ENCODE measurements around the gene ACSS1.

Gene ACSS1

GRCh38 chr20:25013478-25014380 is 44.2 kb downstream of the ACSS1 start:
- no peak overlapping the region for H3K4me3 ChIP-seq (ENCODE audit: low read depth, low read length)
- peaks cover 14% of the 10 kb centered on the region for H3K4me1 ChIP-seq (ENCODE audit: control insufficient read depth, insufficient read depth, low read length)
- H3K9ac ChIP-seq (ENCODE audit: low read length), result no peak overlapping the region
- no peaks in the 10 kb centered on the region for H3K36me3 ChIP-seq (ENCODE audit: control insufficient read depth, insufficient read depth, low read length)
- no peaks in the 10 kb centered on the region for H3K9me3 ChIP-seq (ENCODE audit: control insufficient read depth, insufficient read depth, low read depth, low read length)
- H3K27ac ChIP-seq (ENCODE audit: low read depth, low read length), result no peak overlapping the region
- H3K27me3 ChIP-seq (ENCODE audit: control insufficient read depth, insufficient read depth, low read length), result peaks cover 10% of the 10 kb centered on the region; the same call in 1 of the 2 replicates

- H3K9me3 ChIP-seq (ENCODE audit: control insufficient read depth, insufficient read depth, low read depth, low read length), result no peaks in the 10 kb centered on the region
- peaks cover 12% of the 10 kb centered on the region for H3K4me1 ChIP-seq (ENCODE audit: control insufficient read depth, insufficient read depth, low read length)
- H3K36me3 ChIP-seq (ENCODE audit: control insufficient read depth, insufficient read depth, low read length), result no peaks in the 10 kb centered on the region
- no peak overlapping the region for H3K27ac ChIP-seq (ENCODE audit: low read depth, low read length)
- no peak overlapping the region for H3K9ac ChIP-seq (ENCODE audit: low read length)
- H3K4me3 ChIP-seq (ENCODE audit: low read depth, low read length), result no peak overlapping the region
- peaks cover 10% of the 10 kb centered on the region; the same call in 1 of the 2 replicates for H3K27me3 ChIP-seq (ENCODE audit: control insufficient read depth, insufficient read depth, low read length)
These were observed 45.2 kb downstream of the ACSS1 start for GRCh38 chr20:25012616-25013189.

- H3K9me3 ChIP-seq (ENCODE audit: control insufficient read depth, insufficient read depth, low read depth, low read length), result no peaks in the 10 kb centered on the region
- H3K36me3 ChIP-seq (ENCODE audit: control insufficient read depth, insufficient read depth, low read length), result no peaks in the 10 kb centered on the region
- H3K9ac ChIP-seq (ENCODE audit: low read length), result no peak overlapping the region
- H3K4me3 ChIP-seq (ENCODE audit: low read depth, low read length), result no peak overlapping the region
- peaks cover 10% of the 10 kb centered on the region; the same call in 1 of the 2 replicates for H3K27me3 ChIP-seq (ENCODE audit: control insufficient read depth, insufficient read depth, low read length)
- H3K4me1 ChIP-seq (ENCODE audit: control insufficient read depth, insufficient read depth, low read length), result peaks cover 4% of the 10 kb centered on the region; the same call in 1 of the 2 replicates
- no peak overlapping the region for H3K27ac ChIP-seq (ENCODE audit: low read depth, low read length)
These were observed 46.1 kb downstream of the ACSS1 start for GRCh38 chr20:25011831-25012241.

- no peak overlapping the region for H3K27ac ChIP-seq (ENCODE audit: low read depth, low read length)
- H3K4me1 ChIP-seq (ENCODE audit: control insufficient read depth, insufficient read depth, low read length), result no peaks in the 10 kb centered on the region
- no peaks in the 10 kb centered on the region for H3K36me3 ChIP-seq (ENCODE audit: control insufficient read depth, insufficient read depth, low read length)
- H3K9ac ChIP-seq (ENCODE audit: low read length), result no peak overlapping the region
- H3K9me3 ChIP-seq (ENCODE audit: control insufficient read depth, insufficient read depth, low read depth, low read length), result no peaks in the 10 kb centered on the region
- H3K27me3 ChIP-seq (ENCODE audit: control insufficient read depth, insufficient read depth, low read length), result peaks cover 7% of the 10 kb centered on the region; the same call in 1 of the 2 replicates
- no peak overlapping the region for H3K4me3 ChIP-seq (ENCODE audit: low read depth, low read length)
These were observed 46.7 kb downstream of the ACSS1 start for GRCh38 chr20:25011261-25011660.

- no peak overlapping the region for H3K9ac ChIP-seq (ENCODE audit: low read length)
- no peaks in the 10 kb centered on the region for H3K36me3 ChIP-seq (ENCODE audit: control insufficient read depth, insufficient read depth, low read length)
- peaks cover 6% of the 10 kb centered on the region; the same call in 1 of the 2 replicates for H3K27me3 ChIP-seq (ENCODE audit: control insufficient read depth, insufficient read depth, low read length)
- no peak overlapping the region for H3K27ac ChIP-seq (ENCODE audit: low read depth, low read length)
- H3K4me1 ChIP-seq (ENCODE audit: control insufficient read depth, insufficient read depth, low read length), result no peaks in the 10 kb centered on the region
- no peaks in the 10 kb centered on the region for H3K9me3 ChIP-seq (ENCODE audit: control insufficient read depth, insufficient read depth, low read depth, low read length)
- no peak overlapping the region for H3K4me3 ChIP-seq (ENCODE audit: low read depth, low read length)
These were observed 48.5 kb downstream of the ACSS1 start for GRCh38 chr20:25009218-25010145.

- H3K9me3 ChIP-seq (ENCODE audit: control insufficient read depth, insufficient read depth, low read depth, low read length), result no peaks in the 10 kb centered on the region
- H3K27ac ChIP-seq (ENCODE audit: low read depth, low read length), result no peak overlapping the region
- H3K4me3 ChIP-seq (ENCODE audit: low read depth, low read length), result no peak overlapping the region
- H3K9ac ChIP-seq (ENCODE audit: low read length), result no peak overlapping the region
- H3K36me3 ChIP-seq (ENCODE audit: control insufficient read depth, insufficient read depth, low read length), result no peaks in the 10 kb centered on the region
- peaks cover 6% of the 10 kb centered on the region; the same call in 1 of the 2 replicates for H3K27me3 ChIP-seq (ENCODE audit: control insufficient read depth, insufficient read depth, low read length)
- no peaks in the 10 kb centered on the region for H3K4me1 ChIP-seq (ENCODE audit: control insufficient read depth, insufficient read depth, low read length)
These were observed 49.3 kb downstream of the ACSS1 start for GRCh38 chr20:25008388-25009217.

- Histone ChIP-seq H3K9me3 (ENCODE audit: control insufficient read depth, insufficient read depth, low read depth, low read length) (peaks cover 1% of the 10 kb centered on the region; the same call in 1 of the 2 replicates), H3K4me3 (ENCODE audit: low read depth, low read length) (no peak overlapping the region), H3K9ac (ENCODE audit: low read length) (no peak overlapping the region), H3K36me3 (ENCODE audit: control insufficient read depth, insufficient read depth, low read length) (no peaks in the 10 kb centered on the region), H3K27me3 (ENCODE audit: control insufficient read depth, insufficient read depth, low read length) (peaks cover 6% of the 10 kb centered on the region; the same call in 1 of the 2 replicates), H3K27ac (ENCODE audit: low read depth, low read length) (no peak overlapping the region), H3K4me1 (ENCODE audit: control insufficient read depth, insufficient read depth, low read length) (no peaks in the 10 kb centered on the region)
These were observed 50.2 kb downstream of the ACSS1 start for GRCh38 chr20:25007491-25008305.

- Histone ChIP-seq H3K36me3 (ENCODE audit: control insufficient read depth, insufficient read depth, low read length) (no peaks in the 10 kb centered on the region), H3K27ac (ENCODE audit: low read depth, low read length) (no peak overlapping the region), H3K9me3 (ENCODE audit: control insufficient read depth, insufficient read depth, low read depth, low read length) (peaks cover 3% of the 10 kb centered on the region; the same call in 1 of the 2 replicates), H3K9ac (ENCODE audit: low read length) (no peak overlapping the region), H3K4me1 (ENCODE audit: control insufficient read depth, insufficient read depth, low read length) (no peaks in the 10 kb centered on the region), H3K27me3 (ENCODE audit: control insufficient read depth, insufficient read depth, low read length) (peaks cover 6% of the 10 kb centered on the region; the same call in 1 of the 2 replicates), H3K4me3 (ENCODE audit: low read depth, low read length) (no peak overlapping the region)
These were observed 51.3 kb downstream of the ACSS1 start for GRCh38 chr20:25006431-25007167.

GRCh38 chr20:25005661-25006060 is 52.3 kb downstream of the ACSS1 start:
- Histone ChIP-seq H3K27me3 (ENCODE audit: control insufficient read depth, insufficient read depth, low read length) (peaks cover 6% of the 10 kb centered on the region; the same call in 1 of the 2 replicates), H3K4me3 (ENCODE audit: low read depth, low read length) (no peak overlapping the region), H3K9ac (ENCODE audit: low read length) (no peak overlapping the region), H3K36me3 (ENCODE audit: control insufficient read depth, insufficient read depth, low read length) (no peaks in the 10 kb centered on the region), H3K4me1 (ENCODE audit: control insufficient read depth, insufficient read depth, low read length) (no peaks in the 10 kb centered on the region), H3K9me3 (ENCODE audit: control insufficient read depth, insufficient read depth, low read depth, low read length) (peaks cover 3% of the 10 kb centered on the region; the same call in 1 of the 2 replicates), H3K27ac (ENCODE audit: low read depth, low read length) (no peak overlapping the region)
